ENCODE results near the gene PNMA6E.

DNA sequence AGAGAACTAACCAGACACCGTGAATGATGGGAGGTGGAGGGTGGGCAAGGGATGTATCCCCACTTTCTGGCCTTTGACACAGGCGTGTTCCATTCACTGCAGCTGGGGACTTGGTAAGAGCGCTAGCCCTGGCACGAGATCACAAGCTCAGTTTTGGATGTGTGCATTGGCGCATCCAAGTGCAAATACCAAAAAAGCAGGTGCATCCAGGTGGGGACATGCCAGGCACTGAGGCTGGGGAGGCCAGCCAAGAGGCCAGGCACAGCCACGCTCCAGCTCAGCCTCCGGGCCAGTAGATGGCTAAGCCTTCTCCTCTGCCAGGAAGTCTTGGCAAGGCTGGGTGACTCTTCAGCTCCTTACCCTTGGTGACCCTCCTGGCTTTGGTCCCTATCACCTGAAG, 5.8 kb upstream of the PNMA6E start:
- TF ChIP-seq, protein P1, sequence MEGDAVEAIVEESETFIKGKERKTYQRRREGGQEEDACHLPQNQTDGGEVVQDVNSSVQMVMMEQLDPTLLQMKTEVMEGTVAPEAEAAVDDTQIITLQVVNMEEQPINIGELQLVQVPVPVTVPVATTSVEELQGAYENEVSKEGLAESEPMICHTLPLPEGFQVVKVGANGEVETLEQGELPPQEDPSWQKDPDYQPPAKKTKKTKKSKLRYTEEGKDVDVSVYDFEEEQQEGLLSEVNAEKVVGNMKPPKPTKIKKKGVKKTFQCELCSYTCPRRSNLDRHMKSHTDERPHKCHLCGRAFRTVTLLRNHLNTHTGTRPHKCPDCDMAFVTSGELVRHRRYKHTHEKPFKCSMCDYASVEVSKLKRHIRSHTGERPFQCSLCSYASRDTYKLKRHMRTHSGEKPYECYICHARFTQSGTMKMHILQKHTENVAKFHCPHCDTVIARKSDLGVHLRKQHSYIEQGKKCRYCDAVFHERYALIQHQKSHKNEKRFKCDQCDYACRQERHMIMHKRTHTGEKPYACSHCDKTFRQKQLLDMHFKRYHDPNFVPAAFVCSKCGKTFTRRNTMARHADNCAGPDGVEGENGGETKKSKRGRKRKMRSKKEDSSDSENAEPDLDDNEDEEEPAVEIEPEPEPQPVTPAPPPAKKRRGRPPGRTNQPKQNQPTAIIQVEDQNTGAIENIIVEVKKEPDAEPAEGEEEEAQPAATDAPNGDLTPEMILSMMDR (IDR thresholded peaks at IDR 0.05), result no peak
- TF ChIP-seq ZFX (IDR thresholded peaks at IDR 0.05; ENCODE audit: borderline replicate concordance), result no peak

Data from 22Rv1 (cell line).